ENCODE results near the gene ITIH4.

DNA sequence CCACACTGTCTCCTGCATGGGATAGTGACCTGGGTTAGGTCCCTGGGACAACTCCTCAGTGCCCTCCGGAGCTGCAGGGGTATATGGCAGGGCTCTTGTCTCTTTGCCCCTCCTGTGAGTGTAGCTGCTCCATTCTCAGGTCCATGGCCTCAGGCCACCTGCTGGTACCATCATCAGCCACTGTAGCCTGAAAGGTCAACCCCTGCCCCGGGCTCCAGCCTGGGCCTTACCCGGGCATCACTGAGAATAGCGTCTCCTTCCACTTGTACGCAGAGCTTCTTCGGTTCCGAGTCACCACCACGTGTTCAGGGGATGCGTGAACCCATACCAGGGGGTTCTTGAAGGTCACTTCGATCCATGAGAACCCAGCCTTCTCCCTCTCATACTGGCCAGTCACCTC lies 13.8 kb downstream of the ITIH4 start:
- TF ChIP-seq ZNF214 (tag by site-specific recombination; IDR thresholded peaks at IDR 0.05; ENCODE audit: borderline replicate concordance) (no peak), ZNF157 (tag by site-specific recombination; IDR thresholded peaks at IDR 0.05) (no peak), ZNF558 (tag by site-specific recombination; IDR thresholded peaks at IDR 0.05) (no peak), ZNF600 (tag by site-specific recombination; IDR thresholded peaks at IDR 0.05) (no peak), BCL11A (tag by site-specific recombination; IDR thresholded peaks at IDR 0.05; ENCODE audit: low read depth) (no peak)
- TF ChIP-seq, protein P1, sequence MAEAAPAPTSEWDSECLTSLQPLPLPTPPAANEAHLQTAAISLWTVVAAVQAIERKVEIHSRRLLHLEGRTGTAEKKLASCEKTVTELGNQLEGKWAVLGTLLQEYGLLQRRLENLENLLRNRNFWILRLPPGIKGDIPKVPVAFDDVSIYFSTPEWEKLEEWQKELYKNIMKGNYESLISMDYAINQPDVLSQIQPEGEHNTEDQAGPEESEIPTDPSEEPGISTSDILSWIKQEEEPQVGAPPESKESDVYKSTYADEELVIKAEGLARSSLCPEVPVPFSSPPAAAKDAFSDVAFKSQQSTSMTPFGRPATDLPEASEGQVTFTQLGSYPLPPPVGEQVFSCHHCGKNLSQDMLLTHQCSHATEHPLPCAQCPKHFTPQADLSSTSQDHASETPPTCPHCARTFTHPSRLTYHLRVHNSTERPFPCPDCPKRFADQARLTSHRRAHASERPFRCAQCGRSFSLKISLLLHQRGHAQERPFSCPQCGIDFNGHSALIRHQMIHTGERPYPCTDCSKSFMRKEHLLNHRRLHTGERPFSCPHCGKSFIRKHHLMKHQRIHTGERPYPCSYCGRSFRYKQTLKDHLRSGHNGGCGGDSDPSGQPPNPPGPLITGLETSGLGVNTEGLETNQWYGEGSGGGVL (tag by site-specific recombination; IDR thresholded peaks at IDR 0.05): no peak
- TF ChIP-seq, protein P2, sequence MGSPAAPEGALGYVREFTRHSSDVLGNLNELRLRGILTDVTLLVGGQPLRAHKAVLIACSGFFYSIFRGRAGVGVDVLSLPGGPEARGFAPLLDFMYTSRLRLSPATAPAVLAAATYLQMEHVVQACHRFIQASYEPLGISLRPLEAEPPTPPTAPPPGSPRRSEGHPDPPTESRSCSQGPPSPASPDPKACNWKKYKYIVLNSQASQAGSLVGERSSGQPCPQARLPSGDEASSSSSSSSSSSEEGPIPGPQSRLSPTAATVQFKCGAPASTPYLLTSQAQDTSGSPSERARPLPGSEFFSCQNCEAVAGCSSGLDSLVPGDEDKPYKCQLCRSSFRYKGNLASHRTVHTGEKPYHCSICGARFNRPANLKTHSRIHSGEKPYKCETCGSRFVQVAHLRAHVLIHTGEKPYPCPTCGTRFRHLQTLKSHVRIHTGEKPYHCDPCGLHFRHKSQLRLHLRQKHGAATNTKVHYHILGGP (tag by site-specific recombination; IDR thresholded peaks at IDR 0.05): no peak

Measured in HEK293 (cell line).